Activated CD4-positive, alpha-beta T cell treated with anti-CD3 and anti-CD28 coated beads for 24 hours (primary cell): ENCODE results near the gene ANKRD10.
"Not testable (repeated sequence)": the region's sequence is repeated elsewhere in the genome, so short reads cannot be mapped to it uniquely, and the experiment has no call there.

Source experiments
- DNase-seq, 2 donors: peaks; one replicate each; pipeline ENCODE4 v3.0.0-alpha.2; 2020; ENCODE audit warnings: low read depth in 2 of 2

ANKRD10 gene

GRCh38 chr13:110867380-110867779 is 47.5 kb downstream of the ANKRD10 start:
- DNase-seq = no peak

GRCh38 chr13:110866491-110867170 is 48.2 kb downstream of the ANKRD10 start:
- no peak for DNase-seq

DNA sequence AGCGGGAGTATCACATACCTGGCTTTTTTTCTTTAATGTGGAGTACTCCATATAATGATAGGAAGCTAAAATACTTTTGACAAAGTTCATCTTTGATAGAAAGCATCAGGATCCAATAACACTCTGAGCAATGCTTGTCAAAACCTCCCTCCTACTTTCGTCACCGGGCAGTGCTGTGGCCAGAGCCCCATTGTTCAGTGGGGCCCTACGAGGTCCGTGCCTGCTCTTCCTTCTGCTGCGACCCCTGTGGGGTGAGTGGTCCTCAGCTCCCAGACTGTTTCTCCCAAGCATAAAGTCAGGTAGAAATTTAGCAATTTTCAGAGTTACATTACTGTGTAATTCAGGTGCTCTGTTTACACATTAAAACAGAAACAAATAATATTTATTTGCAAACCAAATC is 51.2 kb downstream of the ANKRD10 start:
- DNase-seq = no peak

- DNase-seq = no peak
Observed at GRCh38 chr13:110860983-110861382, 53.9 kb downstream of the ANKRD10 start.

- no peak for DNase-seq
Observed at GRCh38 chr13:110856942-110857835, 57.7 kb downstream of the ANKRD10 start.

- DNase-seq = no peak
Observed at GRCh38 chr13:110855363-110855762, 59.5 kb downstream of the ANKRD10 start.

- no peak for DNase-seq
Observed at GRCh38 chr13:110854866-110855265, 60.0 kb downstream of the ANKRD10 start.

DNA sequence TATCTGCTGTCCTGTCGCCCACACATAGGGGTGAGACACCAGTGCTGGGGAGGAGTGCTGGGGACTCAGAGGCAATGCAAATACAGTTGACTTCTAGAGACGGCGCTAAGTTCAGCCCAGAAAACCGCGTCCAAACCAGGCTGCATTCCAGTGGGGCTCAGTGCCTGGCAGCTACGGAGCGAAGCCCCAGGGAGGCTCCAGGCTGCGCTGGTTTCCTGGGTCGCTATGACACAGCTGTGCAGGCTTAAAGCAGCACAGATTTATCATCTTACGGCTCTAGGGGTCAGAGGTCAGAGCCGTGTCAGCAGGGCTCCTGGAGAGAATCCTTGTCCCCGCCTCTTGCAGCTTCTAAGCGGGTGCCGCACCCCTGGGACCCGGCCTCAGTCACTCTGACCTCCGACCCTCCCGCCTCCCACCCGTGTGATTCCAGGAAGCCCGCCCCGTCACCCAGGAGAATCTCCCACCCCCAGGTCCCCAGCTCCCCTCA is 61.6 kb downstream of the ANKRD10 start:
- no peak for DNase-seq

GRCh38 chr13:110850840-110851239 is 64.0 kb downstream of the ANKRD10 start:
- DNase-seq = no peak

DNA sequence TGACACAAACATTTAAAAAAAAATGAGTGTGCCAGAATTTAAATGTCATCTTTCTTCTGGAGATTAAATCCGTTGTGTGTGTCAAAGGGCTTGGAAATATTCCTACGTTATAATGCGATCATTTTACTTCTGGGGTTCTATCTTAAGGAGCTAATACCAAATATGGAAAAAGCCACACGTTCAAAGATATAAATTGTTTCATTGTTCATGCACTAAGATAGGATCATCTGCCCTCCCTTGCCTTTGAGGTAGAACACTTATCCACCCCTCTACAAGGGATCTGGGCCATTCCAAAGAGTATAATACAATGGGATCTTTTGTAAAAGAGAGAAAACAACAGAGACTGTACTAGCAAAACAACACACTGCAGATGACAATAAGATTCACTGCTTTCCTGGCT is 64.9 kb downstream of the ANKRD10 start:
- DNase-seq = no peak

DNA sequence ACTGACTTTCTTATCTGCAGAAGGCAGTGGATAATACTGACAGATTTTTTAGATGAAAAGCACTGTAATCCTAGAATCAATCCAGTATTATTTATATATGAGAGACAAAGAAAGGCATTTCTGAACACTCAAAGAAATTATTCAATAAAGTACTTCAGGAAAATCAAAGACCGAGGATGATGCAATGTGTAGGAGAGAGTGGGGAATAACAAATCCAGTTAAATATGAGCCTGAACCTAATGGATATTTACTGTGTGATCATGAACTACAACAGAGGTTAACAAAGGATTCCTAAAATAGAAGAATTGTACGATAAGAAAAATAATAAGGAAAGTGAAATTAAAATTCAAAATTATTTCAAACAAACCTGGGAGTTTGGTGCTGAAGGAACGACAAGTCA is 69.3 kb downstream of the ANKRD10 start:
- no peak for DNase-seq

- DNase-seq = no peak
Observed at GRCh38 chr13:110841846-110842245, 73.0 kb downstream of the ANKRD10 start.

GRCh38 chr13:110841406-110841805 is 73.5 kb downstream of the ANKRD10 start:
- no peak for DNase-seq

GRCh38 chr13:110838867-110839538 is 75.9 kb downstream of the ANKRD10 start:
- DNase-seq = no peak

DNA sequence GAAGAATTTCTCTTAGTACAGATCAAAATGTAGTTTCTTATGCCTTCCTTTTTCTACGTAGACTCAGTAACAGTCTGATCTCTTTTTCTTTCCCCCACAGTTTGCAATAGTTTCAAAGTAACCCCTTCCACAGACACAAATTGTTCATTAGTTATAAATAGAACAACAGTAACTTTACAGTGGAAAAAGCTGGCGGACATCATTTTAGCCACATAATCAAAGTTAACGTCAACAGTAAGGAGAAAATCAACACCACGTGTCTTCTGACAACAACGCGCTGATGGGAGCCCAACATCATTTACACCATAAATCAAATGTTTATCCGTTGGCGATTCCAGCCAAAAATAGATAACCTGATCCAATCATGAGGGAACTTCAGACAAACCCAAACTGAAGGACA is 76.8 kb downstream of the ANKRD10 start:
- DNase-seq = no peak

GRCh38 chr13:110837397-110838061 is 77.3 kb downstream of the ANKRD10 start:
- not testable (repeated sequence) for DNase-seq

- no peak for DNase-seq
Observed at GRCh38 chr13:110836605-110836903, 78.3 kb downstream of the ANKRD10 start.

GRCh38 chr13:110835721-110836604 is 78.9 kb downstream of the ANKRD10 start:
- no peak for DNase-seq

DNA sequence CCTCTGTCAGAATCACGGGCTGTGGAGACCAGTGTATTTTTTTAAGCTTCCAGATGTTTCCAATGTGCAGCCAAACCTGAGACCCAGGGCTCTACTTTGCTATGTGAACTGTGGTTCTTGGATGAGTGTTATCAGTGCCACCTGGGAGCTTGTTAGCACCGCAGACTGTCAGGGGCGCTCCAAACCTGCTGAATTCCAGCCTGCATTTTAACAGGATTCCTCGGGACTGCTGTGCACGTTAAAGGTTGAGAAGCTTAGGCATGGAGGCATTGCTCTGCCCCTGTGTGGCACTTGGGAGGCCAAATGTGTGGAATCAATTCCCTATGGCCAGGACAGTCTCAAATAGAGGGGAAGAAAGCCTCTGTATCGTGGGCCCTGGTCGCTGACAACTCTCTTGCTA is 80.3 kb downstream of the ANKRD10 start:
- DNase-seq = no peak

DNA sequence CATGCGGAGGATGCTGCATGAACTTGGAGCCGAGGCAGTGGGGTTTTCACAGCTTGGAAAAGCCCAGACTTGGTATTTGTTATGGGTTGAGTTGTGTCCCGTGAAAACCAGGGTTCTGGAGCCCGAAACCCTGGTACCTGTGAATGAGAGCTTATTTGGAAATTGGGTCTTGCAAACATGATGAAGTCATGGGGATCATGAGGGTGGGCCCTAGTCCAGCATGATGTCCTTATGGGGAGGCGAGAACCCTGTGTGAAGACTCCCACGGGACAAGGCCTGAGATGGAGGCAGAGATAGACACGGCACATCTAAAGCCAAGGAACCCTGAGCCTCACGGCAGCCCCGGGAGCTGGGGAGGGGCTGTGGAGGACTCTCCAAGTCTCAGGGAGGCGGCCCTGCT is 82.3 kb downstream of the ANKRD10 start:
- no peak for DNase-seq

GRCh38 chr13:110832205-110832479 is 82.7 kb downstream of the ANKRD10 start:
- DNase-seq = no peak
